ENCODE measurements around the gene KLRG1. TPM values are rescaled to one million over a fixed set of nuclear protein-coding genes. Genes with fewer than 3 reads are reported as not detected.

KLRG1 gene
- total and polyA plus RNA-seq, 4 donors: 0.88 to 4.5 (median 3.5) TPM

Other genes with a start within 250 kb of the KLRG1 start
- gene A2ML1, start 166.9 kb upstream of the KLRG1 start, total RNA-seq: under 1 TPM; 0.06 to 0.27 TPM
- gene A2ML1, start 166.9 kb upstream of the KLRG1 start, polyA plus RNA-seq: under 1 TPM; 0.15 to 0.63 TPM
- gene PHC1, start 75.0 kb upstream of the KLRG1 start, total RNA-seq: 10 to 100 TPM; 43.7 to 44.0 TPM
- 10 to 100 TPM; 10.5 to 58.3 TPM for gene PHC1, start 75.0 kb upstream of the KLRG1 start, polyA plus RNA-seq
- 100 to 1,000 TPM in 1 of 2 donors, 10 to 100 TPM in 1; 82.9 to 105 TPM for gene M6PR, start 39.9 kb upstream of the KLRG1 start, total RNA-seq
- gene M6PR, start 39.9 kb upstream of the KLRG1 start, polyA plus RNA-seq: 10 to 100 TPM; 38.6 to 51.0 TPM
- 1,000 to 10,000 TPM; 2,139 to 2,389 TPM for gene A2M, start 126.4 kb downstream of the KLRG1 start, total RNA-seq
- gene A2M, start 126.4 kb downstream of the KLRG1 start, polyA plus RNA-seq: 1,000 to 10,000 TPM in 1 of 2 donors, 100 to 1,000 TPM in 1; 268 to 1,278 TPM
- gene PZP, start 218.8 kb downstream of the KLRG1 start, total RNA-seq: under 1 TPM; 0.29 to 0.87 TPM
- gene PZP, start 218.8 kb downstream of the KLRG1 start, polyA plus RNA-seq: not detected

Data from aorta (tissue), 4 donors.